ENCODE data around the gene CASP7. TPM values are rescaled to one million over a fixed set of nuclear protein-coding genes. Genes with fewer than 3 reads are reported as not detected.

The CASP7 gene
- total and polyA plus RNA-seq, 2 donors (not counting 1 experiment from before 2014, with no cell fraction given) = 5.7 to 23.9 TPM

DNA sequence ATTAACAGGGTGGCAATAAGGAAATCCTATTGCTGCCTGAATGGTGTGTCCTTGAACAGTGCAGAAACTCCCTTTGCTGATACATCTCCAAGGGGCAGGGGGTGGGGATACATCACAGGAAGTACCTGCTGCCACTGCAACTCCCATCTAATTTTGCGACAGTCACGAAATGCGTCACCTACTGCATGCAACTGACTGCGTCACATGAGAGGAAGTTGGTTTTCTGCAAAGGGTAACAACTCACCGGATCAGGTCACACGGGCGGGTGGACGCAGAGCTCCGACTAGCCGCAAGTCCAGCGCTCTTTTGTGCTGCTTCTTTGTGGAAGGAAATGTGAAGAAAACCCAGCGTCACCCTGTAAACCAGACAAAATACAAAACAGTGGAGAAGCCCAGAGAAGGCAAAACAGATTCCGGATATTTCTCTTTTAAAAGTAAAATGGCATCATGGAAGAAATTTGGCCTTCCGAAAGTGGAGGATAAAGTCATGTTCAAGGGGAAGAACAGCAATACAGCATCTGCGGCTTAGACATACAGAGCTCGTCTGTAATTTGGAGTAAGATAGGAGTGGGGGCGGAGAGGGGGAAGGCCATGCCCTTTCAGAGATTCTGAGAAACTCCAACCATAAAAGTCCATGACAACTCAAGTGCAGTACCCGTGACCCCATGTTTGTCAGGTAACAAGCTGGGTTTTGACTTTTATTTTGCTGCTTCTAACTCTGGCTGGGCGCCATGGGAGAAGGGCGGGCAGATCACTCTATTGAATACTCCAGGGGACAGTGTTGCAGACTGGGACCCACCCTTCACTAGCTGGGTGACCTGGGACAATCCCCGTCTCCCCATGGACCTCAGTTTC, 39.5 kb downstream of the CASP7 start:
- no peak for ATAC-seq (ENCODE audit: low read depth)
- Histone ChIP-seq H3K4me3 (ENCODE audit: control extremely low read depth in 1 of 5, extremely low read depth in 1 of 5, insufficient read depth in 1 of 5, low read depth in 2 of 5, low read length in 4 of 5) (no peak overlapping the region), H3K27me3 (replicated peaks in 1 of 4; ENCODE audit: control extremely low read depth in 1 of 4, control insufficient read depth in 3 of 4, insufficient read depth in 4 of 4, low read length in 3 of 4) (no peaks in the 10 kb centered on the region), H3K4me1 (ENCODE audit: control insufficient read depth in 2 of 2, insufficient read depth in 2 of 2, low read length in 2 of 2) (peaks cover 0 to 6% of the 10 kb centered on the region in 2 donors), H3K4me2 (replicated peaks; ENCODE audit: low read depth, low read length, poor library complexity, severe bottlenecking) (no peak overlapping the region), H3K36me3 (replicated peaks in 1 of 2; ENCODE audit: control extremely low read depth in 1 of 2, control insufficient read depth in 1 of 2, extremely low read depth in 1 of 2, insufficient read depth in 2 of 2, low read length in 1 of 2) (peaks cover 0 to 33% of the 10 kb centered on the region in 2 experiments), H3K27ac (ENCODE audit: low read length in 2 of 2) (no peak overlapping the region), H3K9me3 (ENCODE audit: control extremely low read depth in 1 of 3, control insufficient read depth in 2 of 3, insufficient read depth in 1 of 3, low read length in 2 of 3) (no peaks in the 10 kb centered on the region), H3K79me2 (ENCODE audit: control insufficient read depth, insufficient read depth, low read length) (peaks cover 14% of the 10 kb centered on the region), H2AFZ (ENCODE audit: insufficient read depth, low read depth, low read length, poor library complexity, severe bottlenecking) (no peak overlapping the region), H4K20me1 (ENCODE audit: control insufficient read depth, insufficient read depth, low read length, poor library complexity, severe bottlenecking) (peaks cover 19% of the 10 kb centered on the region), H3K9ac (ENCODE audit: low read length) (no peak overlapping the region)
- Mint-ChIP-seq H3K4me1 (peaks cover 12% of the 10 kb centered on the region), H3K9me3 (ENCODE audit: insufficient read depth) (no peaks in the 10 kb centered on the region), H3K27me3 (no peaks in the 10 kb centered on the region), H3K4me3 (no peak overlapping the region), H3K27ac (no peak overlapping the region)
- DNase-seq = no peak
- 87% methylated on average over 8 of the region's 21 CpGs for WGBS (ENCODE audit: insufficient coverage)
- intact Hi-C loops (cut with micrococcal nuclease) = no loop called here
- ChIA-PET POLR2A (no interaction called here), CTCF (no interaction called here)
- no peak for TF ChIP-seq EZH2 (IDR thresholded peaks at IDR 0.05; ENCODE audit: borderline replicate concordance, insufficient read depth, low read depth, low read length, poor library complexity, severe bottlenecking)
- TF ChIP-seq, protein P1, sequence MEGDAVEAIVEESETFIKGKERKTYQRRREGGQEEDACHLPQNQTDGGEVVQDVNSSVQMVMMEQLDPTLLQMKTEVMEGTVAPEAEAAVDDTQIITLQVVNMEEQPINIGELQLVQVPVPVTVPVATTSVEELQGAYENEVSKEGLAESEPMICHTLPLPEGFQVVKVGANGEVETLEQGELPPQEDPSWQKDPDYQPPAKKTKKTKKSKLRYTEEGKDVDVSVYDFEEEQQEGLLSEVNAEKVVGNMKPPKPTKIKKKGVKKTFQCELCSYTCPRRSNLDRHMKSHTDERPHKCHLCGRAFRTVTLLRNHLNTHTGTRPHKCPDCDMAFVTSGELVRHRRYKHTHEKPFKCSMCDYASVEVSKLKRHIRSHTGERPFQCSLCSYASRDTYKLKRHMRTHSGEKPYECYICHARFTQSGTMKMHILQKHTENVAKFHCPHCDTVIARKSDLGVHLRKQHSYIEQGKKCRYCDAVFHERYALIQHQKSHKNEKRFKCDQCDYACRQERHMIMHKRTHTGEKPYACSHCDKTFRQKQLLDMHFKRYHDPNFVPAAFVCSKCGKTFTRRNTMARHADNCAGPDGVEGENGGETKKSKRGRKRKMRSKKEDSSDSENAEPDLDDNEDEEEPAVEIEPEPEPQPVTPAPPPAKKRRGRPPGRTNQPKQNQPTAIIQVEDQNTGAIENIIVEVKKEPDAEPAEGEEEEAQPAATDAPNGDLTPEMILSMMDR (IDR thresholded peaks at IDR 0.05) = no peak

- H4K20me1 ChIP-seq (ENCODE audit: control insufficient read depth, insufficient read depth, low read length, poor library complexity, severe bottlenecking) = peaks cover 15% of the 10 kb centered on the region
- H3K27me3 ChIP-seq (replicated peaks in 1 of 4; ENCODE audit: control extremely low read depth in 1 of 4, control insufficient read depth in 3 of 4, insufficient read depth in 4 of 4, low read length in 3 of 4) = no peaks in the 10 kb centered on the region
- ChIA-PET POLR2A (no interaction called here), CTCF (no interaction called here)
- no peak overlapping the region for H3K4me3 ChIP-seq (ENCODE audit: control extremely low read depth in 1 of 5, extremely low read depth in 1 of 5, insufficient read depth in 1 of 5, low read depth in 2 of 5, low read length in 4 of 5)
- no peak overlapping the region for H3K9ac ChIP-seq (ENCODE audit: low read length)
- peaks cover 12% of the 10 kb centered on the region for H3K4me1 Mint-ChIP-seq
- H3K9me3 Mint-ChIP-seq (ENCODE audit: insufficient read depth) = no peaks in the 10 kb centered on the region
- no CpG with 5 or more reads among the region's 8 CpGs for WGBS (ENCODE audit: insufficient coverage)
- H3K27me3 Mint-ChIP-seq = no peaks in the 10 kb centered on the region
- H3K4me1 ChIP-seq (ENCODE audit: control insufficient read depth in 2 of 2, insufficient read depth in 2 of 2, low read length in 2 of 2) = peaks cover 0 to 6% of the 10 kb centered on the region in 2 donors
- no peak overlapping the region for H3K27ac ChIP-seq (ENCODE audit: low read length in 2 of 2)
- TF ChIP-seq EZH2 (IDR thresholded peaks at IDR 0.05; ENCODE audit: borderline replicate concordance, insufficient read depth, low read depth, low read length, poor library complexity, severe bottlenecking) = no peak
- TF ChIP-seq, protein P1 (IDR thresholded peaks at IDR 0.05) = no peak
- DNase-seq (no peak), ATAC-seq (ENCODE audit: low read depth) (no peak)
- no peaks in the 10 kb centered on the region for H3K9me3 ChIP-seq (ENCODE audit: control extremely low read depth in 1 of 3, control insufficient read depth in 2 of 3, insufficient read depth in 1 of 3, low read length in 2 of 3)
- intact Hi-C loops (cut with micrococcal nuclease) = no loop called here
- H3K27ac Mint-ChIP-seq = no peak overlapping the region
- H2AFZ ChIP-seq (ENCODE audit: insufficient read depth, low read depth, low read length, poor library complexity, severe bottlenecking) = no peak overlapping the region
- no peak overlapping the region for H3K4me2 ChIP-seq (replicated peaks; ENCODE audit: low read depth, low read length, poor library complexity, severe bottlenecking)
- peaks cover 9% of the 10 kb centered on the region for H3K79me2 ChIP-seq (ENCODE audit: control insufficient read depth, insufficient read depth, low read length)
- H3K36me3 ChIP-seq (replicated peaks in 1 of 2; ENCODE audit: control extremely low read depth in 1 of 2, control insufficient read depth in 1 of 2, extremely low read depth in 1 of 2, insufficient read depth in 2 of 2, low read length in 1 of 2) = peaks cover 0 to 43% of the 10 kb centered on the region in 2 experiments
- H3K4me3 Mint-ChIP-seq = no peak overlapping the region
Measured at GRCh38 chr10:113720386-113720785, 40.7 kb downstream of the CASP7 start.

Measured in B cell (primary cell).